8988T (cell line): ENCODE results near the gene SLC25A23.

Experiments
- DNase-seq: peaks from one replicate; pipeline ENCODE4 v3.0.0; 2011

Gene SLC25A23

DNA sequence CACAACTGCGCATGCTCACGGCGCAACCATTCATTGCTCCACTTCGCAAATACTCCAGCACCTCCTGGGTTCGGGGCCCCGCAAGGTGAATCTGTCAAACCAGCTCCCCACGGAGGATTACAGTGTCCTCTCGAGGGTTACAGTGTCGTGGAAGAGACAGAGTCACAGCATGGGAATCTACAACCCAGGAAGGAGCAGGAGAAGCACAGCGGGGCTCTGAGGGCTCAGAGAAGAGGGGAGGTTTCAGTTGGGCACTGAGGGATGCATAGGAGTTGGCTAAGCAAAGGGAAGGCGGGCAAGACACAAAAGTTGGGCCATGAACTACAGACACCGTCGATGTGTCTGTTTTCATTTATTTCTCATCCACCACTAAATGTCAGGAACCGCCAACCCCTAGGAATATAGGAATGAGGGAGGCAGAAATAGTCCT, 65.6 kb downstream of the SLC25A23 start:
- no peak for DNase-seq

- peak; percentile 86 for DNase-seq
These were observed 66.3 kb downstream of the SLC25A23 start, which contains the start of gene GTF2F1 for GRCh38 chr19:6393074-6393982. Gene GTF2F1 (minus strand): TSS chr19:6393164. CDS start chr19:6392995, 169 bp downstream.

GRCh38 chr19:6392221-6393073, 67.1 kb downstream of the SLC25A23 start:
- no peak for DNase-seq
